Type B pancreatic cell (in vitro differentiated cells): ENCODE data around the gene ETDA. TPM values are rescaled to one million over a fixed set of nuclear protein-coding genes. Genes with fewer than 3 reads are reported as not detected.
"Not testable (repeated sequence)": the region's sequence is repeated elsewhere in the genome, so short reads cannot be mapped to it uniquely, and the experiment has no call there.

Experiments used
- DNase-seq: peaks from one replicate; pipeline ENCODE4 v3.0.0; 2021; ENCODE audit warnings: mixed read lengths; ENCODE audit not compliant: unreplicated experiment; ENCODE audit errors: extremely low spot score
- H3K27ac Mint-ChIP-seq: 2 replicates; pipeline ENCODE4 v1.8.0; 2021; ENCODE audit warnings: mild to moderate bottlenecking, mixed read lengths
- H3K27me3 Mint-ChIP-seq: 2 replicates; pipeline ENCODE4 v1.8.0; 2021; ENCODE audit warnings: mixed read lengths
- H3K36me3 Mint-ChIP-seq: 2 replicates; pipeline ENCODE4 v1.8.0; 2021; ENCODE audit warnings: mixed read lengths
- H3K4me1 Mint-ChIP-seq: one replicate; pipeline ENCODE4 v1.8.0; 2021; ENCODE audit warnings: mixed read lengths; ENCODE audit not compliant: unreplicated experiment
- H3K4me3 Mint-ChIP-seq: 2 replicates; pipeline ENCODE4 v1.8.0; 2021; ENCODE audit warnings: mild to moderate bottlenecking, mixed read lengths
- H3K9me3 Mint-ChIP-seq: 2 replicates; pipeline ENCODE4 v1.8.0; 2021; ENCODE audit warnings: mixed read lengths
- long read RNA-seq: library from polyadenylated mRNA; unstranded; transcript quantifications from one replicate; pipeline ENCODE4 v2.0.0, GENCODE V29; 2020
- total RNA-seq: library from RNA; stranded (reverse); gene quantifications from 2 replicates; pipeline ENCODE4 v1.2.1, GENCODE V29; 2021; ENCODE audit warnings: low replicate concordance
- TF ChIP-seq, protein P1 (sequence below): fragments of 200-600 bp; sonication (generic); conservative IDR thresholded peaks from 2 replicates; pipeline ENCODE4 v1.5.0; 2021; ENCODE audit warnings: antibody characterized with exemption, mild to moderate bottlenecking

Gene ETDA
- not detected in 2 replicates for total RNA-seq
- long read RNA-seq, result 0 reads

DNA sequence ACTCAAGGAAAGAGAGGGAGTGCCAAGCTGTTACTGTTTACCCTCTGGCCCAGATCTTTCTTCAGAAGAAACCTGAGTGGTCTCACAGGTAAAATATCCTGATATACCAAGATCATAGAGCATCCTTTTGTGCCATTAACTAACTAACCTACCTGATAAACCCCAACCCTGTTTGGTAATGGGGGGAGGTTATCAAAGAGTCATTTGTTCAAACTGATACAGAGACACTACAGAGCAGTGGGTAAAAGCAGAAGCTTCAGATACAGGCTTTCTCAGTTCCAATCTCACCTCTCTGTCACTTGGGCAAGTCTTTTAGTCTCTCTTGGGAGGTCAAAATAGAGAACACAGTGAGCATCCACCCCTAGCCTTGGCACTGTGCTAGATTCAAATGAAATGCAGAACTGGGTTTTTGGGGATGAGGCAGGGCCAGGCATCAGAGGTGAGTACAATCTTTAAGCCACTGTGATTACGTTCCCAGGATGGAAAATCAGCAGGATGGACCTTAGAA lies at the start of gene ETDA:
ETDA (plus strand) TSS at position 51 of the 508 bp plus-strand sequence. CDS start 1,216 bp downstream, outside the sequence.
- not testable (repeated sequence) for H3K4me1 Mint-ChIP-seq, DNase-seq

DNA sequence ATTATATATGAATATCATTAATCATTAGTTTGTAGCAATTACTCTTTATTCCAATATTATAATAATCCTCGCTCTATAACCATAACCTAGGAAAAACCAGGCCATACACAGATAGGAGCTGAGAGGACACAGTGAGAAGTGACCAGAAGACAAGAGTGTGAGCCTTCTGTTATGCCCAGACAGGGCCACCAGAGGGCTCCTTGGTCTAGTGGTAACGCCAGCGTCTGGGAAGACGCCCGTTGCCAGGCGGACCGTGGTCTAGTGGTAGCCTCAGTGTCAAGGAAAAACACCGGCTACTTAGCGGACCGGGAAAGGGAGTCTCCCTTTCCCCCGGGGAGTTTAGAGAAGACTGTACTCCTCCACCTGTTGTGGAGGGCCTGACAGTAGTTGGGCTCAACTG lies 45.4 kb upstream of the ETDA start:
- H3K4me1 Mint-ChIP-seq, H3K36me3 Mint-ChIP-seq, H3K9me3 Mint-ChIP-seq, H3K27ac Mint-ChIP-seq, DNase-seq, H3K4me3 Mint-ChIP-seq, H3K27me3 Mint-ChIP-seq: not testable (repeated sequence)
- TF ChIP-seq, protein P1, sequence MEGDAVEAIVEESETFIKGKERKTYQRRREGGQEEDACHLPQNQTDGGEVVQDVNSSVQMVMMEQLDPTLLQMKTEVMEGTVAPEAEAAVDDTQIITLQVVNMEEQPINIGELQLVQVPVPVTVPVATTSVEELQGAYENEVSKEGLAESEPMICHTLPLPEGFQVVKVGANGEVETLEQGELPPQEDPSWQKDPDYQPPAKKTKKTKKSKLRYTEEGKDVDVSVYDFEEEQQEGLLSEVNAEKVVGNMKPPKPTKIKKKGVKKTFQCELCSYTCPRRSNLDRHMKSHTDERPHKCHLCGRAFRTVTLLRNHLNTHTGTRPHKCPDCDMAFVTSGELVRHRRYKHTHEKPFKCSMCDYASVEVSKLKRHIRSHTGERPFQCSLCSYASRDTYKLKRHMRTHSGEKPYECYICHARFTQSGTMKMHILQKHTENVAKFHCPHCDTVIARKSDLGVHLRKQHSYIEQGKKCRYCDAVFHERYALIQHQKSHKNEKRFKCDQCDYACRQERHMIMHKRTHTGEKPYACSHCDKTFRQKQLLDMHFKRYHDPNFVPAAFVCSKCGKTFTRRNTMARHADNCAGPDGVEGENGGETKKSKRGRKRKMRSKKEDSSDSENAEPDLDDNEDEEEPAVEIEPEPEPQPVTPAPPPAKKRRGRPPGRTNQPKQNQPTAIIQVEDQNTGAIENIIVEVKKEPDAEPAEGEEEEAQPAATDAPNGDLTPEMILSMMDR, result peak; percentile 66

More for the DNA sequence above, at the start of gene ETDA:
- H3K9me3 Mint-ChIP-seq, H3K27ac Mint-ChIP-seq, H3K36me3 Mint-ChIP-seq, H3K27me3 Mint-ChIP-seq, H3K4me3 Mint-ChIP-seq: not testable (repeated sequence)

GRCh38 chrX:135213200-135213844 lies 38.5 kb upstream of the ETDA start:
- H3K4me1 Mint-ChIP-seq, result no peaks in the 10 kb centered on the region
- H3K4me3 Mint-ChIP-seq, result no peak overlapping the region
- no peaks in the 10 kb centered on the region for H3K36me3 Mint-ChIP-seq
- DNase-seq, result no peak
- no peak overlapping the region for H3K27ac Mint-ChIP-seq
- no peaks in the 10 kb centered on the region for H3K9me3 Mint-ChIP-seq
- H3K27me3 Mint-ChIP-seq, result no peaks in the 10 kb centered on the region
- TF ChIP-seq, protein P1, result no peak

GRCh38 chrX:135245989-135246388 lies 5.9 kb upstream of the ETDA start:
- H3K27me3 Mint-ChIP-seq, H3K27ac Mint-ChIP-seq, H3K4me3 Mint-ChIP-seq, H3K9me3 Mint-ChIP-seq, H3K4me1 Mint-ChIP-seq, H3K36me3 Mint-ChIP-seq, DNase-seq: not testable (repeated sequence)

DNA sequence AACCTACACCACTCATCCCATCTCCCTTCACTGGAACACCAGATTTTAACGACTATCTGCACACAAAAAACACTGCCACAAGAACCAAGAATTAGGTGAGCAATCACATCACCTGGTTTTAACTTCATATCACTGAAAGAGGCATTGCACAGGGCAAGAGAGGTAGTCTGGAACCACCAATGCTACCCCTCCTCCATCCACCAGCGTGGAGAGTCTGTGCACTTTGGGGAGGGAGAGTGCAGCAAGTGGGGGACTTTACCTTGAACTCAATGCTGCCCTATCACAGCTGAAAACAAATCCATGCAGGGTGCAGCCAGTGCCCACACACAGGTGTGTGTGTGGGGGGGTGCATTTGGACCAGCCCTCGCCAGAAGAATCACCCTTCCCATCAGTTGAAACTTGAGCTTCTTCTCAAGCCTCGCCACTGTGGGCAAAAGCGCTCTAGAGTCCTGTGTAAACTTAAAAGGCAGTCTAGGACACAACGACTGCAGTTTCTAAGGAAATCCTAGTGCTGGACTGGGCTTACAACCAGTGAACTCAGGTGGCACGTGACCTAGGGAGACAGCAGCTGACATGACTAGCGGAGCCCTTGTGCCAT lies 4.3 kb downstream of the ETDA start:
- not testable (repeated sequence) for H3K36me3 Mint-ChIP-seq, H3K27ac Mint-ChIP-seq, H3K4me1 Mint-ChIP-seq, H3K9me3 Mint-ChIP-seq, H3K4me3 Mint-ChIP-seq, DNase-seq, H3K27me3 Mint-ChIP-seq

GRCh38 chrX:135256923-135257322 lies 5.1 kb downstream of the ETDA start:
- H3K27ac Mint-ChIP-seq, result no peak overlapping the region
- DNase-seq, result no peak
- H3K36me3 Mint-ChIP-seq, result no peaks in the 10 kb centered on the region
- TF ChIP-seq, protein P1, result no peak
- H3K4me3 Mint-ChIP-seq, result no peak overlapping the region
- no peaks in the 10 kb centered on the region for H3K9me3 Mint-ChIP-seq
- no peaks in the 10 kb centered on the region for H3K4me1 Mint-ChIP-seq
- no peaks in the 10 kb centered on the region for H3K27me3 Mint-ChIP-seq

DNA sequence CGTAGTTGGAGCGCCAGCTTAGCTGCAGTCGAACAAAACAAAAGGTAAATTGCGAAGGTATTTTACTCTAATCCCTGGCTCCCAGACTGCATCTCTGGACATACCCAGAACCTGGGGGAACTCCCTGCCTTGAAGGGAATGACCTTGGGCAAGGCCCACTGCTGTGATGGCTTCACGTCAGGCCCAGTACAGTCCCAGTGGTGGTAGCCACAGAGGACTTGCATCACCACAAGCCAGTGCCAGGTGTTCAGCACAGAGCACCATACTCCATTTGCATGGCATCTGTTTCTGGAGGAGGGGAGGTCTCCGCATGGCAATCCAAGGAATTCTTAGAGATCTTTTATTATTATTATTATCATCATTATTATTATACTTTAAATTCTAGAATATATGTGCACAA lies 5.6 kb downstream of the ETDA start:
- no peaks in the 10 kb centered on the region for H3K4me1 Mint-ChIP-seq
- TF ChIP-seq, protein P1, result no peak
- H3K36me3 Mint-ChIP-seq, result no peaks in the 10 kb centered on the region
- H3K9me3 Mint-ChIP-seq, result no peaks in the 10 kb centered on the region
- H3K27ac Mint-ChIP-seq, result no peak overlapping the region
- H3K27me3 Mint-ChIP-seq, result no peaks in the 10 kb centered on the region
- DNase-seq, result no peak
- no peak overlapping the region for H3K4me3 Mint-ChIP-seq

DNA sequence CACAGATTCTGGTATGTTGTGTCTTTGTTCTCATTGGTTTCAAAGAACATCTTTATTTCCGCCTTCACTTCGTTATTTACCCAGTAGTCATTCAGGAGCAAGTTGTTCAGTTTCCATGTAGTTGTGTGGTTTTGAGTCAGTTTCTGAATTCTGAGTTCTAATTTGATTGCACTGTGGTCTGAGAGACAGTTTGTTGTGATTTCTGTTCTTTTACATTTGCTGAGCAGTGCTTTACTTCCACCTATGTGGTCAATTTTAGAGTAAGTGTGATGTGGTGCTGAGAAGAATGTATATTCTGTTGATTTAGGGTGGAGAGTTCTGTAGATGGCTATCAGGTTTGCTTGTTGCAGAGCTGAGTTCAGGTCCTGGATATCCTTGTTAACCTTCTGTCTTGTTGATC lies 9.1 kb downstream of the ETDA start:
- H3K27ac Mint-ChIP-seq, H3K4me3 Mint-ChIP-seq, DNase-seq, H3K36me3 Mint-ChIP-seq, H3K9me3 Mint-ChIP-seq, H3K4me1 Mint-ChIP-seq, H3K27me3 Mint-ChIP-seq: not testable (repeated sequence)

DNA sequence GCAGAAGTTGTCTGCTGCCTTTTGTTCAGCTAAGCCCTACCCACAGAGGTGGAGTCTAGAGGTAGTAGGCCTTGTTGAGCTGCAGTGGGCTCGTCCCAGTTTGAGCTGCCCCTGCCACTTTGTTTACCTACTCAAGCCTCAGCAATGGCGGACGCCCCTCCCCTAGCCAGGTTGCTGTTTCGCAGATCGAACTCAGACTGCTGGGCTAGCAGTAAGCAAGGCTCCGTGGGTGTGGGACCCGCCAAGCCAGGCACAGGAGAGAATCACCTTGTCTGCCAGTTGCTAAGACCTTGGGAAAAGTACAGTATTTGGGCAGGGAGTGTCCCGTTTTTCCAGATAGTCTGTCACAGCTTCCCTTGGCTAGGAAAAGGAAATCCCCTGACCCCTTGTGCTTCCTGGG lies 11.5 kb downstream of the ETDA start:
- not testable (repeated sequence) for H3K27ac Mint-ChIP-seq, H3K27me3 Mint-ChIP-seq, H3K36me3 Mint-ChIP-seq, H3K9me3 Mint-ChIP-seq, H3K4me1 Mint-ChIP-seq, DNase-seq, H3K4me3 Mint-ChIP-seq
